Fibroblast of lung (primary cell): Measurements from ENCODE around the gene SH3BGRL3.

Experiments used
- CTCF ChIP-seq, 2 donors: IDR thresholded peaks in 1 of 2; conservative IDR thresholded peaks in 1 of 2; 1 replicate in 1 of 2; 2 replicates in 1 of 2; pipeline ENCODE4 v1.5.1; 2011 to 2012; ENCODE audit warnings: low read length in 2 of 2, control low read depth in 1 of 2, inconsistent platforms in 1 of 2, low read depth in 1 of 2, mild to moderate bottlenecking in 1 of 2
- EZH2 ChIP-seq: IDR thresholded peaks from 2 replicates; pipeline ENCODE4 v1.5.1; 2012; ENCODE audit warnings: low read length, control low read depth, mild to moderate bottlenecking; ENCODE audit errors: missing control alignments

DNA sequence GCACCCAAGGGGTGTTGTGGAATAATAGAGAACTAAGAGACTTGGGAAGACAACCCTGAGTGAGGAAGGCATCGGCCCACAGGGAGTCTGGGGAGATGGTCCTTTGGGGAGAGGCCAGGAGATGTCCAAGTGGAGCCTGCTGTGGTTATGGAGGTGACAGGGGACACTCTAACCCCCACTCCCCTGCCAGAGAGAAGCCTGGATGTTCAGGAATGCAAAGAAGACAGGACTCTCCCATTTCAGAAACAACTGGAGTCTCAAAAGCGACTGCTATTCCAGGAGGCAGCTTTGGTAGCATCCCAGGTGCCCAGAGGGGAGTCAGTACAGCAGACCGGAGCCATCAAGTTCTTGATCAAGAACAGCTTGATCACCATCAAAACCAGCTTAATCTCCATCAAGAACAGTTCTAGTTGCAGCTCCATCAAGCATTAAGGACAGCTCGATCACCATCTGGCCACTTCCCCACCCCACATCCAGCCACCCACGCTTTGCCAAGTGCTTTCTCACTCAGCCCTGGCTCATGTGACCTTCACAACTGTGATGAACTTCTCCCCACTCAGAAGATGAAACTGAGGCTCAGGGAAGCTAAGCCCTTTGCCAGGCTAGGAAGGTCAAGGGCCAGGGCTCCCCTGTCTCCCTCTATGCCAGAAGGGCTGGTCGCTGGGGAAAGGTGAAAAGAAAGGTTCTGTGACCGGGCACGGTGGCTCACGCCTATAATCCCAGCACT lies 38.6 kb downstream of the SH3BGRL3 start:
- TF ChIP-seq CTCF (conservative IDR thresholded peaks at IDR 0.05 in 1 of 2, IDR thresholded peaks at IDR 0.05 in 1 of 2; ENCODE audit: low read depth in 1 of 2, low read length in 2 of 2) (no peak), EZH2 (no peak)
